ENCODE results near the gene GPI. TPM values are rescaled to one million over a fixed set of nuclear protein-coding genes. Genes with fewer than 3 reads are reported as not detected.

GPI gene
- total and polyA plus RNA-seq, 2 donors (not counting 3 experiments of a cell fraction or from before 2014, with no cell fraction given), result 131 to 273 TPM

DNA sequence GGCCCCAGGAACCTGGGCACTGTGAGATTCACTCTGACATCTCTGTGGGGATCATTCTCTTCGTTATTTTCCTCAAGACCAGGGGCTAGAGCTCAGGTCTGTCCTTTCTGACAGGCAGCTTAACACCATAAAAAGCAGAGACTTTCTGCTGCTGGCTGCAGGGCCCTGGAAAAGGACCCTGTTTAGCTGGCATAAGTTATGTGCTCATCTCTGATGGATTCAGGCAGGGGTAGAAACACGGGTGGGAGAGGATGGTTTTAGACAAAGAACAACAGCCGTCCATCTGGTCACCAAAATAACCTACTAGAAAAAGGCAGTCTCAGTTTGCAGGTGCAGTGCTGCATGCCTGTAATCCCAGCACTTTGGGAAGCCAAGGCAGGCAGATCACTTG, 2.3 kb upstream of the GPI start:
- no peaks in the 10 kb centered on the region for H4K20me1 ChIP-seq (replicated peaks; ENCODE audit: control insufficient read depth, extremely low read depth, insufficient read depth, low read length)
- H3K4me1 ChIP-seq (ENCODE audit: control insufficient read depth, extremely low read depth, insufficient read depth, low read length), result peaks cover 22% of the 10 kb centered on the region
- H3K4me2 ChIP-seq (ENCODE audit: insufficient read depth, low read length), result no peak overlapping the region
- H3K27me3 ChIP-seq (ENCODE audit: control insufficient read depth in 2 of 2, insufficient read depth in 2 of 2, low read length in 2 of 2), result no peaks in the 10 kb centered on the region
- H3K79me2 ChIP-seq (ENCODE audit: control insufficient read depth, insufficient read depth, low read length), result peaks cover 24% of the 10 kb centered on the region
- BruUV-seq (replicated peaks), result no TSS peak
- H3K9ac ChIP-seq (replicated peaks; ENCODE audit: extremely low read depth, insufficient read depth, low read length), result no peak overlapping the region
- no peaks in the 10 kb centered on the region for H3K9me3 ChIP-seq (replicated peaks; ENCODE audit: control insufficient read depth, insufficient read depth, low read length)
- DNase-seq (ENCODE audit: low read depth, low spot score) (no peak), FAIRE-seq (no peak)
- TF ChIP-seq, protein P1, sequence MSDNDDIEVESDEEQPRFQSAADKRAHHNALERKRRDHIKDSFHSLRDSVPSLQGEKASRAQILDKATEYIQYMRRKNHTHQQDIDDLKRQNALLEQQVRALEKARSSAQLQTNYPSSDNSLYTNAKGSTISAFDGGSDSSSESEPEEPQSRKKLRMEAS (IDR thresholded peaks at IDR 0.05; ENCODE audit: insufficient read depth, insufficient read length), result no peak
- TF ChIP-seq, protein P2, sequence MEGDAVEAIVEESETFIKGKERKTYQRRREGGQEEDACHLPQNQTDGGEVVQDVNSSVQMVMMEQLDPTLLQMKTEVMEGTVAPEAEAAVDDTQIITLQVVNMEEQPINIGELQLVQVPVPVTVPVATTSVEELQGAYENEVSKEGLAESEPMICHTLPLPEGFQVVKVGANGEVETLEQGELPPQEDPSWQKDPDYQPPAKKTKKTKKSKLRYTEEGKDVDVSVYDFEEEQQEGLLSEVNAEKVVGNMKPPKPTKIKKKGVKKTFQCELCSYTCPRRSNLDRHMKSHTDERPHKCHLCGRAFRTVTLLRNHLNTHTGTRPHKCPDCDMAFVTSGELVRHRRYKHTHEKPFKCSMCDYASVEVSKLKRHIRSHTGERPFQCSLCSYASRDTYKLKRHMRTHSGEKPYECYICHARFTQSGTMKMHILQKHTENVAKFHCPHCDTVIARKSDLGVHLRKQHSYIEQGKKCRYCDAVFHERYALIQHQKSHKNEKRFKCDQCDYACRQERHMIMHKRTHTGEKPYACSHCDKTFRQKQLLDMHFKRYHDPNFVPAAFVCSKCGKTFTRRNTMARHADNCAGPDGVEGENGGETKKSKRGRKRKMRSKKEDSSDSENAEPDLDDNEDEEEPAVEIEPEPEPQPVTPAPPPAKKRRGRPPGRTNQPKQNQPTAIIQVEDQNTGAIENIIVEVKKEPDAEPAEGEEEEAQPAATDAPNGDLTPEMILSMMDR (IDR thresholded peaks at IDR 0.05; ENCODE audit: extremely low read depth in 1 of 2, insufficient read depth in 1 of 2, low read depth in 1 of 2, low read length in 2 of 2), result no peak
- TF ChIP-seq POLR2A (IDR thresholded peaks at IDR 0.05; ENCODE audit: low read depth, low read length) (no peak), FOS (IDR thresholded peaks at IDR 0.05; ENCODE audit: borderline replicate concordance, insufficient read depth, low read length) (no peak), JUN (IDR thresholded peaks at IDR 0.05; ENCODE audit: borderline replicate concordance, insufficient read depth, insufficient read length, low read depth) (no peak), EZH2 (IDR thresholded peaks at IDR 0.05; ENCODE audit: borderline replicate concordance, low read depth, low read length, severe bottlenecking) (no peak), GATA2 (IDR thresholded peaks at IDR 0.05; ENCODE audit: insufficient read depth, insufficient read length, low read depth, low read length) (no peak), MYC (IDR thresholded peaks at IDR 0.05; ENCODE audit: low read depth, low read length) (no peak), POLR2AphosphoS5 (IDR thresholded peaks at IDR 0.05; ENCODE audit: insufficient read depth, low read depth, low read length) (no peak)
- intact Hi-C loops (cut with micrococcal nuclease), result no loop called here
- POLR2A ChIA-PET, result no interaction called here
- no peak overlapping the region for H3K27ac ChIP-seq (ENCODE audit: insufficient read depth, low read depth, low read length)
- no peak overlapping the region for H3K4me3 ChIP-seq (replicated peaks in 1 of 3; ENCODE audit: insufficient read depth in 1 of 3, low read depth in 1 of 3, low read length in 3 of 3)
- dilution Hi-C loops (cut with MboI; ENCODE audit: extremely low pct_ligation_motif_present, low sequenced_read_pairs), result no loop called here
- no peaks in the 10 kb centered on the region for H3K9me1 ChIP-seq (replicated peaks; ENCODE audit: control insufficient read depth, extremely low read depth, insufficient read depth, low read length)
- CTCF ChIA-PET, result no interaction called here
- H3K36me3 ChIP-seq (ENCODE audit: control insufficient read depth in 2 of 2, extremely low read depth in 1 of 2, insufficient read depth in 2 of 2, low read length in 2 of 2), result no peaks in the 10 kb centered on the region
- H2AFZ ChIP-seq (ENCODE audit: low read depth, low read length), result no peak overlapping the region
